Caco-2 (cell line): ENCODE results near the gene PHF10. TPM values are rescaled to one million over a fixed set of nuclear protein-coding genes. Genes with fewer than 3 reads are reported as not detected.

ENCODE experiments used
- BruUV-seq: library from RNA; stranded (reverse); fragments of 400-500 nt; replicated peaks from 2 replicates; lab custom pipeline; 2021; lab: Mats Ljungman, UMichigan
- CTCF ChIA-PET: fragments of 300-600 bp; sonication (Branson Sonifier 250); formaldehyde crosslinking; loops from one replicate; lab custom pipeline; 2022; ENCODE audit warnings: antibody characterized with exemption; lab: Charles Lee
- POLR2A ChIA-PET: fragments of 300-600 bp; sonication (Branson Sonifier 250); formaldehyde crosslinking; loops from one replicate; lab custom pipeline; 2022; ENCODE audit warnings: antibody characterized with exemption; lab: Charles Lee
- DNase-seq, 2 experiments: peaks; one replicate each; pipeline versions ENCODE4 v3.0.0 to v3.0.0-alpha.2; 2020 to 2022
- H3K27me3 ChIP-seq: replicated peaks from 2 replicates; pipeline ENCODE4 v1.6.0; 2011; ENCODE audit warnings: low read length; ENCODE audit not compliant: control insufficient read depth, insufficient read depth
- H3K36me3 ChIP-seq: 2 replicates; pipeline ENCODE4 v1.5.1; 2011; ENCODE audit warnings: low read length; ENCODE audit not compliant: control insufficient read depth, insufficient read depth
- H3K4me1 ChIP-seq: fragments of 250-450 bp; sonication (Bioruptor Pico); 2 replicates; pipeline ENCODE4 v1.5.1; 2020; ENCODE audit warnings: mild to moderate bottlenecking
- H3K4me3 ChIP-seq: 2 replicates; pipeline ENCODE4 v1.5.1; 2011; ENCODE audit warnings: low read depth, mild to moderate bottlenecking, control low read depth, low read length
- H3K9me3 ChIP-seq: fragments of 250-450 bp; sonication (Bioruptor Pico); 2 replicates; pipeline ENCODE4 v1.5.1; 2020; ENCODE audit warnings: mild to moderate bottlenecking, moderate library complexity
- H3K27ac Mint-ChIP-seq: one replicate; pipeline ENCODE4 v1.8.0; 2022; ENCODE audit warnings: mixed read lengths; ENCODE audit not compliant: unreplicated experiment
- H3K27me3 Mint-ChIP-seq: one replicate; pipeline ENCODE4 v1.8.0; 2022; ENCODE audit warnings: mixed read lengths; ENCODE audit not compliant: insufficient read depth, unreplicated experiment
- H3K36me3 Mint-ChIP-seq: one replicate; pipeline ENCODE4 v1.8.0; 2022; ENCODE audit warnings: mild to moderate bottlenecking, mixed read lengths; ENCODE audit not compliant: insufficient read depth, unreplicated experiment
- H3K4me1 Mint-ChIP-seq: one replicate; pipeline ENCODE4 v1.8.0; 2022; ENCODE audit warnings: low read depth, mixed read lengths; ENCODE audit not compliant: unreplicated experiment
- H3K4me3 Mint-ChIP-seq: one replicate; pipeline ENCODE4 v1.8.0; 2022; ENCODE audit warnings: mild to moderate bottlenecking, moderate library complexity, mixed read lengths; ENCODE audit not compliant: unreplicated experiment
- H3K9me3 Mint-ChIP-seq: one replicate; pipeline ENCODE4 v1.8.0; 2022; ENCODE audit warnings: mixed read lengths; ENCODE audit not compliant: unreplicated experiment
- CTCF ChIP-seq, 2 experiments: fragments of 200-600 bp in 1 of 2; IDR thresholded peaks; 1 replicate in 1 of 2; 2 replicates in 1 of 2; pipeline versions ENCODE4 v1.5.1 to v1.8.0; 2011 to 2022; ENCODE audit warnings: antibody characterized with exemption in 1 of 2, control low read depth in 1 of 2, inconsistent platforms in 1 of 2, low read depth in 1 of 2, low read length in 1 of 2, mild to moderate bottlenecking in 1 of 2, moderate library complexity in 1 of 2; ENCODE audit not compliant: insufficient read depth in 1 of 2, severe bottlenecking in 1 of 2, unreplicated experiment in 1 of 2
- intact Hi-C: fragments of 100-400 bp; cut with micrococcal nuclease; formaldehyde crosslinking; loops from one replicate; pipeline ENCODE4 v1.10.0; 2022; ENCODE audit not compliant: unreplicated experiment
- total RNA-seq: library from RNA; stranded (reverse); gene quantifications from 2 replicates; pipeline ENCODE4 v1.2.3, GENCODE V29; 2022

Gene PHF10
- total RNA-seq, 1 experiment from 2014 or later = 75.7 TPM

GRCh38 chr6:169656546-169657283 lies 67.6 kb downstream of the PHF10 start:
- no peak for TF ChIP-seq CTCF (IDR thresholded peaks at IDR 0.05; ENCODE audit: insufficient read depth in 1 of 2, low read depth in 1 of 2, low read length in 1 of 2, severe bottlenecking in 1 of 2, unreplicated experiment in 1 of 2)
- intact Hi-C loops = no loop called here
- H3K4me1 ChIP-seq = no peaks in the 10 kb centered on the region
- 0 out of 2 replicates have a peak, but pooled peaks cover 2% of the 10 kb centered on the region for H3K36me3 ChIP-seq
- H3K9me3 ChIP-seq = no peaks in the 10 kb centered on the region
- BruUV-seq = no TSS peak
- Mint-ChIP-seq H3K4me3 (no peak overlapping the region), H3K4me1 (no peaks in the 10 kb centered on the region), H3K27me3 (no peaks in the 10 kb centered on the region), H3K9me3 (no peaks in the 10 kb centered on the region), H3K27ac (no peak overlapping the region), H3K36me3 (peaks cover 39% of the 10 kb centered on the region)
- H3K4me3 ChIP-seq = no peak overlapping the region
- ChIA-PET POLR2A (no interaction called here), CTCF (no interaction called here)
- no peak for DNase-seq
- H3K27me3 ChIP-seq = no peaks in the 10 kb centered on the region

- H3K27me3 ChIP-seq = no peaks in the 10 kb centered on the region
- H3K36me3 ChIP-seq = 0 out of 2 replicates have a peak, but pooled peaks cover 1% of the 10 kb centered on the region
- H3K4me3 Mint-ChIP-seq = no peak overlapping the region
- H3K4me3 ChIP-seq = no peak overlapping the region
- peaks cover 36% of the 10 kb centered on the region for H3K36me3 Mint-ChIP-seq
- ChIA-PET CTCF (no interaction called here), POLR2A (no interaction called here)
- H3K27me3 Mint-ChIP-seq = no peaks in the 10 kb centered on the region
- no peaks in the 10 kb centered on the region for H3K9me3 ChIP-seq
- no peak for DNase-seq
- H3K4me1 ChIP-seq = no peaks in the 10 kb centered on the region
- H3K27ac Mint-ChIP-seq = no peak overlapping the region
- no peaks in the 10 kb centered on the region for H3K9me3 Mint-ChIP-seq
- TF ChIP-seq CTCF (IDR thresholded peaks at IDR 0.05; ENCODE audit: insufficient read depth in 1 of 2, low read depth in 1 of 2, low read length in 1 of 2, severe bottlenecking in 1 of 2, unreplicated experiment in 1 of 2) = no peak
- BruUV-seq = no TSS peak
- H3K4me1 Mint-ChIP-seq = no peaks in the 10 kb centered on the region
- intact Hi-C loops = no loop called here
Observed at GRCh38 chr6:169654598-169655391, 69.5 kb downstream of the PHF10 start.

Other genes starting within 250 kb of the PHF10 start
- 62.9 and 70.1 TPM in 2 replicates for gene WDR27, start 22.5 kb downstream of the PHF10 start, total RNA-seq
- 24.9 and 26.4 TPM in 2 replicates for gene C6orf120, start 22.4 kb downstream of the PHF10 start, total RNA-seq
- gene DYNLT2, start 27.1 kb upstream of the PHF10 start, total RNA-seq = 2.4 and 2.6 TPM in 2 replicates
- gene ERMARD, start 27.1 kb upstream of the PHF10 start, total RNA-seq = 17.0 and 25.3 TPM in 2 replicates